Nucleus accumbens (tissue), 56 donors: Measurements from ENCODE around the gene CFAP299.
"Not testable (repeated sequence)": the region's sequence is repeated elsewhere in the genome, so short reads cannot be mapped to it uniquely, and the experiment has no call there.

Source experiments
- DNase-seq, 56 donors: peaks; one replicate each; lab custom pipeline; 2025; lab: John Stamatoyannopoulos, UW

Gene CFAP299

DNA sequence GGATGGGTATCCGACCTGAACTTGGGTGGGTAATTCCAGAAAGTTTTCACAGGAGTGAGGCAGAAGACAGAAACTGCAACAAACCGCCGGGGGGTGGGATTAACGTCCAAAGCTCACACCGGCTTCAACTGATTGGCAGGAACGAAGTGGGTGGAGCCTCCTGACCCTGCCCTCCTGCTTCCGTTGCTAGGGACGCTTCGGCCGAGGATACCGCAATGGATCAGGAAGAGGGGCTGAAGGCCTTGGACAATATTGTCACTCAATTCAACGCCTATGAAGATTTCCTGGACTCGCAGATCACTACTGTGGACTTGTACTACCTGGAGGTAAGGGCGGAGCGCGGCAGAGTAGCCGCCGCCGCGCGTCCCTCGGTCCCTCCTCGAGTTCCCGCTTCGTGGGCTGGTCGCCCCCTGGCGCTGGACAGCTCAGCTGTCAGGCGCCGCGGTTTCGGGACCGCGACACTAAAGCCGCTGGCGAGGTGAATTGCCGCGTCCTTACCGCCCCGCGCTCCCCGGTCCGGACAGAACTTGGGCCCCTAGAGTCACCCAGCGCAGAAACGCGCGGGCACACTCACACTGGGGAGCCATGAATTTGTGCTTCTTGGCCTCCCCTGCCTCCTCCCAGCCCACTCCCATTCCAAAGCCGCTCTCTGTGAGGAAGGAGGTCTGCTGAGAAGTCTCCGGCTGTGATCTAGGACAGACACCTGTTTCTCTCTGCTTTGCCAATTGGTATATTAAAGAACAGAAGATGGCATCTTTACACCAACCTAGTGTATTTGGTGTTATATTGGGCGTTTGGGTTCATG lies at the start of gene CFAP299:
CFAP299 (plus strand) TSS at position 177 of the 805 bp plus-strand sequence.
- DNase-seq = peak in 43 of 56 donors; percentile 2 to 66 (median 19)

DNA sequence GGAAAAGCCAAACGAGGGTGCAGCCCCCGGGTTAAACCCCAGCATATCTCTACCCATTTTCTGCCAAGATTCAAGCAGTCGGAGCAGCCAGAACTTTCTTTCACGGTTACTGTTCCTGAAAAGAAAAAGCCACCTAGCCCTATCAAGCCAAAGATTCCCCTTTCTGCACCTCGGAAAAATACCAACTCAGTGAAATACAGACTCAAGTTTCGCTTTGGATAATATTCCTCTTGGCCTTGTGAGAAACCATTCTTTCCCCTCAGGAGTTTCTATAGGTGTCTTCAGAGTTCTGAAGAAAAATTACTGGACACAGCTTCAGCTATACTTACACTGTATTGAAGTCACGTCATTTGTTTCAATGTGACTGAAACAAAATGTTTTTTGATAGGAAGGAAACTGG lies 49.1 kb upstream of the CFAP299 start:
- DNase-seq = no peak

DNA sequence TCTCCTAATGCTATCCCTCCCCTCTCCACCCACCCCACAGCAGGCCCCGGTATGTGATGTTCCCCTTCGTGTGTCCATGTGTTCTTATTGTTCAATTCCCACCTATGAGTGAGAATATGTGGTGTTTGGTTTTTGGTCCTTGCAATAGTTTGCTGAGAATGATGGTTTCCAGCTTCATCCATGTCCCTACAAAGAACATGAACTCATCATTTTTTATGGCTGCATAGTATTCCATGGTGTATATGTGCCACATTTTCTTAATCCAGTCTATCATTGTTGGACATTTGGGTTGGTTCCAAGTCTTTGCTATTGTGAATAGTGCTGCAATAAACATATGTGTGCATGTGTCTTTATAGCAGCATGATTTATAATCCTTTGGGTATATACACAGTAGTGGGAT lies 44.9 kb upstream of the CFAP299 start:
- DNase-seq = not testable (repeated sequence)

DNA sequence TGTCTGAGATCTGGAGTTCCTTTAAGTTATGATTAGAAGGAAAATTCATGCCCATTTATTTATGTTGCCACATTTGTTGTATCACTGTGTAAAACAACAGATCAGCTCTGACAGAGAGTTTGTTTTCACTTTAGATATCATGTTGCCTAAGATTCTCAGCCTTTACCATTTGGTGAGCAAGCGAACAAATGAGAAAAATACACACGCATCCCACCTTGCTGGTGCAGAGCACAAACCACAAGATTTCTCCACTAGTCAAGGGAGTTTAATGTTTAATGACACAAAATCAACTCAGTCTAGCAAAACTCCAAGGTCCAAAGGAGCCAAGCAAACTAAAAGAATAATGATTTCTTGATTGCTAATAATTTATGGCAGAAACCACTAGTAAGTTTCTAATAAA lies 41.3 kb upstream of the CFAP299 start:
- no peak for DNase-seq

GRCh38 chr4:80295336-80295735 lies 40.2 kb upstream of the CFAP299 start:
- DNase-seq = no peak

DNA sequence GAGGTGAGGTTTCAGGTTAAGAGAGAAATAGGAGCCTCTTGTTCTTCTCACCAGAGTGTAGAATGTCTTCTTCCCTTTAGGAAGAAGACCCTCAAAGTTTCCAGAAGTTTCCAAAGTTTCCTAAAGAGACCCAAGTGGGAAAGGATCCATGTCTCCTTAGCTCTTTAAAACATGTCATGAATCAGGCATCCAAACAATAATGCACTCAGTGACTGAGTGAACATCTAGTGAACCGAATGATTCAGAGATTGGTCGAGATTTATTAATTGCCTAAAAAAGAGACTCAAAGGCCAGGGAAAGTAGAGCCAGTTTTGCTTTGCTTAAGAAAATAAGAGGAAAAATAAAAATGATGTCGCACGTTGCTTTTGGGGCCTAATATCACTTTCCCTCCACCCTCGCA lies 39.7 kb upstream of the CFAP299 start:
- no peak for DNase-seq

DNA sequence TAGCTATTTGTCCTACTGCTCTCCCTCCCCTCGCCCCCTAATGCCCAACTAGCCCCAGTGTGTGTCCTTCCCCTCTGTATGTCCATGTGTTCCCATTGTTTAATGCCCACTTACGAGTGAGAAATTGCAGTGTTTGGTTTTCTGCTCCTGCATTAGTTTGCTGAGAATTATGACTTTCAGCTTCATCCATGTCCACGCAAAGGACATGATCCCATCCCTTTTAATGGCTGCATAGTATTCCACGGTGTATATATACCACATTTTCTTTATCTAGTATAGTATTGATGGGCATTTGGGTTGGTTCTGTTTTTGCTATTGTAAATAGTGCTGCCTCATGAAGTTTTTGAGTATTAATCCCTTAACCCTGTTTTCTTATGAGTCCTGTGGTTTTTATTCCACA lies 33.6 kb upstream of the CFAP299 start:
- DNase-seq = no peak

- DNase-seq = no peak
Observed at GRCh38 chr4:80302616-80303223, 32.8 kb upstream of the CFAP299 start.

- DNase-seq = no peak
Observed at GRCh38 chr4:80305466-80305865, 30.1 kb upstream of the CFAP299 start.

- no peak for DNase-seq
Observed at GRCh38 chr4:80306260-80306659, 29.3 kb upstream of the CFAP299 start.

DNA sequence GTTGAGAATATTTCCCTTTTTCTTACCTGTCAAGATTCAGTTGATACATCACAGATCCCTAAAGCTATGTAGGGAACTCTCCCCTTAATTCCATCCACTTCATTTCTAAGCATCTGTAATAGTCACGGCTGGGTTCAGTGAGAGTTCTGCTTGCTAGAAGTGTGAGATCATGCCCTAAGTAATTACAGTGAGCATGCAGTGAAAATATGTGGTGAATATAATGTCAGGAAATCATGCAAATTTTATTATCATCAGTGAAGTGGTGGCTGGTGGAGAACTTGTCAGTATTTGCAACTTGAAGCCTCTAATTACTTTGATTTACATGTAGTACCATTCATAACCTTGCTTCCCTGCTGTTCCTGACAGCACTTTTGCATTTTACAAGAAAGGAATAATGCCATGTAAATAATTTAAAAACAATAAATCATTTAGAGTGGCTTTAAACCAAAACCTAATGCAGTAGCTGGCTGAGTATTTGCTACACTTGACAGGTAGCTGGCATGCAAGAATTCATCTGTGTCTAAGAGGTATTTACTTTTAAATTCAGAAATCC lies 28.3 kb upstream of the CFAP299 start:
- DNase-seq = no peak

GRCh38 chr4:80307774-80308465 lies 27.6 kb upstream of the CFAP299 start:
- DNase-seq = peak in 3 of 56 donors; percentile 0 to 16 (median 2)

DNA sequence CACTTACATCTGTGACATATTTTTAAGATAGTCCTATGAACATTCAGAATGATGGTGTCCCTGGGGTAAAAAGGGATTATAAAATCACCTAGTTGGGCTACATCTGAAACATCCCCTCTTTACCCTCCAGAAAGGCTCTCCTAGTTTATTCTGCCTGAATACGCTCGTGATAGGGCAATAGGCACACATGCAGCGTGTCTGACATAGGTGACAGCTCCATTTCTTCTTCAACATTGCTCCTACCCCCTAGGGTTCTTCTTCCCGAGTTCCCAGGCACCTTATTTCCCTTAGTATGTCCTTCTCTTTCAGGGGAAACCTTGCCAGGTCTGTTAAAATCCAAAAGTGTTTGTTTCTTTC lies 27.1 kb upstream of the CFAP299 start:
- DNase-seq = no peak

DNA sequence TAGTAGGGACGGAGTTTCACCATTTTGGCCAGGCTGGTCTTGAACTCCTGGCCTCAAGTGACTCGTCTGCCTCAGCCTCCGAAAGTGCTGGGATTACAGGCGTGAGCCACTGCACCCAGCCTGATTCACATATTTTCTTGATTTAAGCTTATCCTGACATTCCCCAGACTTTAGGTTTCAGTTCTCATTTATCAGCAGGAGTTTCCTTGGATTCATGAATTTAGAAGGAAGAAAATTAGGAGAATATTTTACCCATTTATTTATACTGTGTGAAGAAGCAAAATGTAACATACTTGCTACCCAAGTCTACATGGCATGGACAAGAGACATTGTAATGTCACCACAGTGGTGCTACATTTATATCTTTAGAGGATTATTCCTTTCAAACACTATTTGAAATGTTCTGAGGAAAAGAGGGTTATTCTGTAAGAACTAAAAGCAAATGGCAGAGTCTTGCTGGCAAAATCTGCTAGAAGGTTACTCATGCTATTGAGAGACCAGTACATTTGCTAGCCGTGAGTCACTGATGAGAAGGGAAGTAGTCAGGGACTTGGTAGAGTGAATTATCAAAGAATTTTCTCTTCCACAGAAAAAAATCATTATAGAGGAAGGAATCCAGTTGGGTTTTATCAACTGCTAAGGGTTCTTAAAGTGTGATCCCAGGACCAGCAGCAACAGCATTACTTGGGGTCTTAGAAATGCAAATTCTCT lies 26.1 kb upstream of the CFAP299 start:
- no peak for DNase-seq

GRCh38 chr4:80311130-80311529 lies 24.4 kb upstream of the CFAP299 start:
- no peak for DNase-seq

DNA sequence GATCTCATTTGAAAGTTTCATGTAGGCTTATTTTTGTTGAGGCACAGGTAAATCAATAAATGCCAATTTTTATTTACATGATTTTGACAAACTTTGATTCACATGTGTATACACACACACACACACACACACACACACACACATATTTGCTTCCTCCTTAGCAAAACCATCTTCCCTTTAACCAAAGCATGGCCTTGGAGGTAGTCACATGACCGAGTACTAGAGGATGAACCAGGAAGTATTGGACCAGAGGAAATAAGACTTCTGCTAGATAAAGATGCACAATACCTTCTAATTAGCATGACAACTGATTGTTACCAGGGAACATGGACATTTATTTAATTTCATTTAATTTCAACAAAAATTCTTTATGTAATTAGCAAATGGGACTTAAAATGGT lies 23.4 kb upstream of the CFAP299 start:
- no peak for DNase-seq

DNA sequence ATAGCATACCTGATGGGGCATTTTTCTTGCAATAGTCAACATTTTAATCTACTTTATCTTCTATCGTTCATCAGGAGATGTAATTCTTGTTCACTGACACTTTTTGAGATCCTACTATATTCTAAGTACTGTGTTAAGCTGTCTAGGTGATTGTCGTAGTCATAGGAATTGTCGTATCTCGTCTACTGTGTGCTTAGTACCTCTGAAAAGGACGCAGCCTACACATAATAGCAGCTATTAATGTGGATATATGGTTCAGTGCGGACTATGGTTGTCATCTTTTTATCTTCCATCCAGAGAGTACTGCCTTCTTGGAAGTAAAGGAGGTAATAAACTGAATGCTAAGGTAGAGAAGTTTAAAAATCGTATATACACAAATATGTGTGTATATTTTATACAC lies 21.9 kb upstream of the CFAP299 start:
- DNase-seq = no peak

DNA sequence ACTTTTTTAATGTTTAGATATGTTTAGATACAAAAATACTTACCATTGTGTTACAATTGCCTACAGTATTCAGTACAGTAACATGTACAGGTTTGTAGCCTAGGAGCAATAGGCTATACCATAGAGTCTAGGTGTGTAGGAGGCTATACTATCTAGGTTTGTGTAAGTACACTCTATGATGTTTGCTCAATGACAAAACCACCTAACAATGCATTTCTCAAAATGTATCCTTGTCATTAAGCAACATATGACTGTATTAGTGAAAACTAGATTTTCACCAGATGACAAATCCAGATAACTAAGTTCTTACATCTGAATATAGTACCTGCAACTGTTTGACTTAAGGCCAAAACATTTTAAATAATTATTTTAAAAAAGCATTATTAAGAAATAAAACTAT lies 19.7 kb upstream of the CFAP299 start:
- not testable (repeated sequence) for DNase-seq

DNA sequence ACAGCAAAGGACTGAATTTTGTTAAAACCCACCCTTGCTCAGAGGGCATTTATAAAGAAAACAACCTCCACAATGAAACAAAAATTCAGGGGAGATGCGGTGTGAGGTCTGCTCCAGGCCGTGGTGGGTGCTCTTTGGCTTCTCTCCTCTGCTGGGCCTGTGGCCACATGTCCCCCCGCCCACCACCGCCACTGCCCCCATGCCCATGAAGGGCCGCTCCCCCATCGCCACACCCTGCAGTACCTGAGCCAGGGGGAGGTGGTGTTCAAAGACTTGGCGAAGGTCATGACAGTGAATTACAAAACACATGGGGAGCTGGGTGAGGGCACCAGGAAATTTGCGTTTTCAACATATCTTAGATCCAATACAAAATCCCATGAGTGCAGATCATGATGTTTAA lies 14.2 kb upstream of the CFAP299 start:
- DNase-seq = no peak

- DNase-seq = no peak
Observed at GRCh38 chr4:80321776-80322175, 13.8 kb upstream of the CFAP299 start.

- peak in 1 of 56 donors; percentile 2 for DNase-seq
Observed at GRCh38 chr4:80322716-80323115, 12.8 kb upstream of the CFAP299 start.
